Activated naive CD8-positive, alpha-beta T cell treated with anti-CD3 and anti-CD28 coated beads, Interleukin-2, amount 50 U/mL, for 24 hours (primary cell): ENCODE results near the gene DGLUCY.

Source experiments
- ATAC-seq: fragments of 150-1000 bp; cut with Tn5 transposase; one replicate; pipeline ENCODE4 v1.10.0; 2021
- DNase-seq: peaks from one replicate; pipeline ENCODE4 v3.0.0; 2021
- H3K27ac Mint-ChIP-seq: one replicate; pipeline ENCODE4 v1.8.0; 2021; ENCODE audit warnings: mild to moderate bottlenecking, mixed read lengths
- H3K27me3 Mint-ChIP-seq: one replicate; pipeline ENCODE4 v1.8.0; 2021; ENCODE audit warnings: mixed read lengths
- H3K36me3 Mint-ChIP-seq: one replicate; pipeline ENCODE4 v1.8.0; 2021; ENCODE audit warnings: low read depth, mixed read lengths
- H3K4me1 Mint-ChIP-seq: one replicate; pipeline ENCODE4 v1.8.0; 2021; ENCODE audit warnings: mixed read lengths
- H3K4me3 Mint-ChIP-seq: one replicate; pipeline ENCODE4 v1.8.0; 2021; ENCODE audit warnings: mild to moderate bottlenecking, moderate library complexity, mixed read lengths
- H3K9me3 Mint-ChIP-seq: one replicate; pipeline ENCODE4 v1.8.0; 2021; ENCODE audit warnings: mixed read lengths

Gene DGLUCY

DNA sequence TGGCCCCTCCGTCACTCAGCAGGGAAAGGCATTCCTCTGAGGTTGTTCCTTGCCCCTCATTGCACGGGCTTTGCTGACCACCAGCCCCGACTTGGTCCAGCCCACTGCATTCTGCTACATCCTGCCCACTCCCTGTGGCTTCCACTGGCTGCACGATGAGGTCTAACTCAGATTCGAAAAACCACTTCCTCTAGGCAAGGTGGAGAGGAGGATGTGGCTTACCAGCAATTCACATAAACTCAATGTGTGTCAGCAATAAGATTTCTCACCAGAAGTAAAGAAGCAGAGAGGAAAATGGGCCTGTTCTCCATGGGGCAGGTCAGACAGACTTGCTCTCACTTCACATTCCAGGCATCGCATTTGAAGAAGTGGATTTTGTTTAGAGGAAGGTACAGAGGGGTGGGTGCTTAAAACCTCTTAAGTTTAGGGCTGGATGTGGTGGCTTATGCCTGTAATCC is 115.9 kb downstream of the DGLUCY start:
- Mint-ChIP-seq H3K27me3 (peaks cover 5% of the 10 kb centered on the region), H3K9me3 (peaks cover 9% of the 10 kb centered on the region), H3K36me3 (peaks cover 45% of the 10 kb centered on the region), H3K4me3 (peak overlapping the region; percentile 81), H3K27ac (peak overlapping the region; percentile 99), H3K4me1 (peaks cover 85% of the 10 kb centered on the region)
- peak; percentile 11 for ATAC-seq
- DNase-seq, result peak; percentile 69

DNA sequence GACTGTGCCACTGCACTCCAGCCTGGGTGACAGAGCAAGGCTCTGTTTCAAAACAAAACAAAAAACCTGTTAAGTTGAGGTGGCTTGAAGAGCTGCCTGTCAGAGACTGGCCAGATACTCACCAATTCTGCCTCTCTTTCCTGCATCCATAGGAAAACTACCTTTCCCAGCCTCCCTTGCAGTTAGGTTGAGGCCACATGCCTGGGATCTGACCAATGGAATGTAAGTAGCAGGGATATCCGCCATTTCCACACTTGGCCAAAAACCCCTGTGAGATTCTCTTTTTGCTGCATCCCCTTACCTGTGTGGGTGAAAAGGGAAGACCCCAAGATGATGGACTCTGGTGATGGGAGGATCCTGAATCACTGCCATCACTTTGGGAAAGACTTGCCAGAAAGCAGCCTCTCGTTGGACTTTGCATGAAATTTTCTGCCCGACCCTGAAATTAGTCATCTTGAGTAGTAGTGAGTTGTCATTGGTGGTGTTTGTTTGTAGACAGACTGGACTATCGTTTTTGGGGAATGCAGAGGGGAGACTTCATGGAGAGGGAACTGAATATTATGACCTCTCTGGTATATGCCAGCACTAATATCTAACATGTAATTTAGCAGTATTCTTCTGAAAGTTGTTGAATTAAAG is 116.6 kb downstream of the DGLUCY start:
- ATAC-seq (no peak), DNase-seq (no peak)
- Mint-ChIP-seq H3K4me3 (peak overlapping the region; percentile 81), H3K9me3 (peaks cover 9% of the 10 kb centered on the region), H3K27me3 (peaks cover 5% of the 10 kb centered on the region), H3K27ac (peak overlapping the region; percentile 99), H3K36me3 (peaks cover 41% of the 10 kb centered on the region), H3K4me1 (peaks cover 77% of the 10 kb centered on the region)

DNA sequence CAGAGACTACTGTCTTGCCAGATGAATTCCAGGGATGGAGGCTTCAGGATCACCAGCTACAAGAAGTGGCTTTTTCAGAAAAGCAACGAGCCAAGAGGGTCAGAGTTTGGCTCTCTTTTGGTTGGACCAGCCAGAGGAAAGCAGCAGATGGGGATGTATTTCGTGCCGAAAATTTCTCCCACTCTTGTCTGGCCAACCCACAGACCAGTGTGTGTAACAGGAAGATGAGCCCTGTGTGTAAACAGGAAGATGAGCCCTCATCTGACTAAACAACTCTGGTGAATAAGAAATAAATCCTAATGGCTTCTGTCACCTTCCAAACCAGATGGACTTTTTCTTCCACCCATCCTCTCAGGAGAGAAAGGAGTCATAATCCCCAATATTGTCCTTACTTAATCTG is 117.6 kb downstream of the DGLUCY start:
- peaks cover 38% of the 10 kb centered on the region for H3K36me3 Mint-ChIP-seq
- DNase-seq (no peak), ATAC-seq (no peak)
- H3K27ac Mint-ChIP-seq, result peak overlapping the region; percentile 99
- H3K4me1 Mint-ChIP-seq, result peaks cover 68% of the 10 kb centered on the region
- peak overlapping the region; percentile 81 for H3K4me3 Mint-ChIP-seq
- H3K27me3 Mint-ChIP-seq, result peaks cover 5% of the 10 kb centered on the region
- H3K9me3 Mint-ChIP-seq, result peaks cover 9% of the 10 kb centered on the region

DNA sequence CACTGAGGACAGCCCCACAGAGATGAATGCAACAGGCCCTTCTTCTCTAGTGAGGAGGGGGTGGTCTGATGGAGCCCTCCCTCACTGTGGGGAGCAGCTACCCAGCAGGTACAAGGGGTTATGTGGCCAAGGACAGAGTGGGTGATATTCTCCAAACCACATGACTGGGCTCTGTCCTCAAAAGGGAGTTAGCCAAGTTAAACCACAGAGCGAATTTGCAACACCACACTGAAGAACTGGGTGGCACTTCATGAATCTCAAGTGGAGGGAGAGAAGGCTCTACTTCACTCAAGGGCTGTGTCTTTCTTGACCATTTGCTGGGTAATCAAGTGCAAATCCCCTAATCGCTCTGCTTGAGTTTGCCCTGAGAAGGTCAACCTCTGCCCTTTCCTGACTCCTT is 118.2 kb downstream of the DGLUCY start:
- Mint-ChIP-seq H3K9me3 (peaks cover 9% of the 10 kb centered on the region), H3K4me3 (no peak overlapping the region), H3K27me3 (peaks cover 5% of the 10 kb centered on the region), H3K27ac (peak overlapping the region; percentile 11), H3K36me3 (peaks cover 37% of the 10 kb centered on the region), H3K4me1 (peaks cover 63% of the 10 kb centered on the region)
- ATAC-seq, result no peak
- no peak for DNase-seq

DNA sequence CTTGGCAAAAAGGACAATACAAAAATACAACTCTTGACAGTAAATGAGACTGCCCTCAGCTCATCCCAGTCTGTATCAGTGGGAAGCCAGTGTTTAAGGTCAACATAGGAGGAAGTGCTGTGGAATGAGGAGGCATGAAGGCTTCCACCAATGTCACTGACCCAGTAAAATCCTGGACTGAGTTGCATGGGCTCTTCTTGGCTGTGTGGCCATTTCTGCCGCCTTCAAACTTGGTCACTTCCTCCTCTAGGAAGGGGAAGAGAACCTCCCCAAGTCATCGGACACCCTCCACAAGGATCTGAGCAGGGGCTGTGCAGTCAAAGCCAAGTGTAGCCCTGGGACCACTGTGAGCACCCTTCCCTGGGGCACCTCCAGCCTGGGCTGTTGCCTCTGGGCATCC is 118.7 kb downstream of the DGLUCY start:
- Mint-ChIP-seq H3K9me3 (peaks cover 9% of the 10 kb centered on the region), H3K36me3 (peaks cover 35% of the 10 kb centered on the region), H3K27me3 (peaks cover 3% of the 10 kb centered on the region), H3K4me1 (peaks cover 63% of the 10 kb centered on the region), H3K4me3 (no peak overlapping the region), H3K27ac (no peak overlapping the region)
- ATAC-seq (no peak), DNase-seq (no peak)

DNA sequence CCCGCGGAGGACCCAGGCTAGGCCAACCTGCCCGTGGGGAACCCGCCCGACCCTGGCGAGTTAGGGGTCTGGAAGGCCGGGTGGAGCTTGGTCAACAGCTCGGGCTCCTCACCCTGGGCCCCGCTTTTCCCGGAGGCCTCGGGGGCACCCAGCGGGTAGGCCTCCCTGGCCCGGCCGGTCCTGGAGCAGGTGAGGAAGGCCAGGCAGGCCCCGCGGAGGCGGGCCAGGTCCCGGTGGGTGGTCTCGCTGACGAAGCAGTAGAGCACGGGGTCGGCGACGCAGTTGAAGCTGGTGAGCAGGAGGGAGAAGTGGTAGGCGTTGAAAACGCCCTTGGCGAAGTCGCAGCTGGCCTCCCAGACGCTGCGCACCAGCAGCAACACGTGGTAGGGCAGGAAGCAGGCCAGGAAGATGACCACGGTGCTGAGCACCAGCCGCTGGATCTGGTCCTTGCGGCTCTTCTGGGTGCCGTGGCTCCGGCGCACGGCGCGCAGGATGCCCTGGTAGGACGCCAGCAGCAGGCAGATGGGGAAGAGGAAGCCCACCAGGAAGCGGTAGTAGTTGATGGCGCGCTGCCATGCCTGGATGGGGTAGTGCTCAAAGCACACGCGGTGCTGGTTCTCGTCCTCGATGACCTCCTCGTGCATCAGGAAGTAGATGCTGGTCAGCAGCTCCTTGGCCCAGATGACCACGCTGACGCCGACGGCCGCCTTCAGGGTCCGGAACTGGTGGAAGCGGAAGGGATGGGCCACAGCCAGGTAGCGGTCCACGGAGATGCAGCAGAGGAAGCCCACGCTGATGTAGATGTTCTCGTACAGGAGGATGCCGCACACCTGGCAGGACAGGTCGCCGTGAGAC is 120.3 kb downstream of the DGLUCY start:
- Mint-ChIP-seq H3K36me3 (peaks cover 37% of the 10 kb centered on the region), H3K4me1 (peaks cover 63% of the 10 kb centered on the region), H3K27me3 (peaks cover 3% of the 10 kb centered on the region), H3K9me3 (peaks cover 9% of the 10 kb centered on the region), H3K27ac (peak overlapping the region; percentile 39), H3K4me3 (no peak overlapping the region)
- DNase-seq, result no peak
- ATAC-seq, result no peak

DNA sequence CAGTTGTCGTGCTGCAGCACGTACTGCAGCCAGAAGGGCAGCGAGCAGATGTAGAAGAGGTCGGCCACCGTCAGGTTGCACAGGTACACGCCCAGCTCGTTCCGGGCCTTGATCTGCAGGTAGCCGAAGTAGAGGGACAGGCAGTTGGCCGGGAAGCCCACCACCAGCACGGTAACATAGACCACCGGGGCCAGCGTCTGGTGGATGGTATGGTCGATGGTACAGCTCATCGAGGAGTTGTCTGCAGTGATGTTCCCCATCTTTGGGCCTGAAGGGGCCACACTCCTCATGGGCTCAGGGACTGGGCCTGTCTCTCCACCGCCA is 120.9 kb downstream of the DGLUCY start:
- no peak for ATAC-seq
- H3K36me3 Mint-ChIP-seq, result peaks cover 35% of the 10 kb centered on the region

DNA sequence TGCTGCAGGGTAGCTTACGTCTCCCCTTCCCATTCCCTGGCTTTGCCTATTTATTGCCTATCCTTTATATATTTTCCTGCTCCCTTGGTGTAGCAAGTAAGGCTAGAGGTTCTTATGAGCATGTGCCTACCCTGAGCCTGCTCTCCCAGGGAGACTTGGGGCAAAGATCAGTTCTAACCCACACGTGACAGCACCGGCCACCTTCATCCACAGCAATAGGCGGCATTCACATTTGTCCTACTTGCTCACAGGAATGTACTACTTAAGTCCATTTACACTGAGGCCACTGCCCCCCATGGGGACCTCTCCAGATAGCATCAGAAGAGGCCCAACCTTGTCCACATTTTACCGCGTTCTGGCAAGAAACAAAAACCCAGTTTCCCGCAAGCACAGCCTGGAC is 122.0 kb downstream of the DGLUCY start:
- H3K27ac Mint-ChIP-seq, result no peak overlapping the region
- no peaks in the 10 kb centered on the region for H3K27me3 Mint-ChIP-seq
- peaks cover 5% of the 10 kb centered on the region for H3K9me3 Mint-ChIP-seq
- H3K36me3 Mint-ChIP-seq, result peaks cover 27% of the 10 kb centered on the region
- H3K4me1 Mint-ChIP-seq, result peaks cover 63% of the 10 kb centered on the region
- ATAC-seq (no peak), DNase-seq (no peak)
- no peak overlapping the region for H3K4me3 Mint-ChIP-seq

More for the DNA sequence above, 120.9 kb downstream of the DGLUCY start:
- Mint-ChIP-seq H3K9me3 (peaks cover 9% of the 10 kb centered on the region), H3K4me3 (no peak overlapping the region), H3K4me1 (peaks cover 63% of the 10 kb centered on the region), H3K27ac (peak overlapping the region; percentile 39), H3K27me3 (peaks cover 2% of the 10 kb centered on the region)
- DNase-seq, result no peak

DNA sequence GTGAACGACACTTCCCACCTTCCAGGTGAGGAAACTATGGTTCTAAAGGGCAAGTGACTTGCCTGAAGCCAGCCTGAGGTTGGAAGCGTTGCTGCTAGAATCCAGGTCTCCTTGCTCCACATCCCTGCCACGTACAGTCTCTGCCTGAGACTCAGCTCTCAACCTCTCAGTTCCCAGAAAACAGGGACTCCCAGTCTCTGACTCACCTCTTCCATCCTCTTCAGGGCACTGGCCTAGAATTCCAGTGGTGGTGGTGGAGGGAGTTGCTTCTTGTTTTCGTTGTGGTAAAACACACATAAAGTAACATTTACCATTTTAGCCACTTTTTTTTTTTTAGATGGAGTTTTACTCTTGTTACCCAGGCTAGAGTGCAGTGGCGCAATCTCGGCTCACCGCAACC is 123.3 kb downstream of the DGLUCY start:
- no peak for DNase-seq
- Mint-ChIP-seq H3K27me3 (no peaks in the 10 kb centered on the region), H3K4me3 (no peak overlapping the region), H3K27ac (no peak overlapping the region), H3K36me3 (peaks cover 18% of the 10 kb centered on the region), H3K4me1 (peaks cover 63% of the 10 kb centered on the region), H3K9me3 (no peaks in the 10 kb centered on the region)
- no peak for ATAC-seq

DNA sequence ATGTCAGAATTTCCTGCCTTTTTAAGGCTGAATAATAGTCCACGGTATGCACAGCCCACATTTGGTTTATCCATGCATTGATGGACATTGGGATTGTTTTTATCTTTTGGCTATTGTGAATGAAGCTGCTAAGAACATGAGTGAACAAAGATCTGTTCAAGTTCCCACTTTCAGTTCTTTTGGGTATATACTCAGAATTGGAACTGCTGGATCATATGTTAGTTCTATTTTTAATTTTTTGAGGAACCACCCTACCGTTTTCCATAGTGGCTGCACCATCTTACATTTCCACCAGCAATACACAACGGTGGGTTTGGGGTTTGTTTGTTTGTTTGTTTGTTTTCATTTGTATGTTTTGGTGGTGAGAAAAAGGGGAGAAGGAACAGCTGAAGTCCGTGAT is 124.2 kb downstream of the DGLUCY start:
- ATAC-seq, result no peak
- no peak overlapping the region for H3K4me3 Mint-ChIP-seq
- no peak for DNase-seq
- H3K27me3 Mint-ChIP-seq, result no peaks in the 10 kb centered on the region
- H3K27ac Mint-ChIP-seq, result peak overlapping the region; percentile 81
- peaks cover 16% of the 10 kb centered on the region for H3K36me3 Mint-ChIP-seq
- H3K9me3 Mint-ChIP-seq, result no peaks in the 10 kb centered on the region
- H3K4me1 Mint-ChIP-seq, result peaks cover 65% of the 10 kb centered on the region

DNA sequence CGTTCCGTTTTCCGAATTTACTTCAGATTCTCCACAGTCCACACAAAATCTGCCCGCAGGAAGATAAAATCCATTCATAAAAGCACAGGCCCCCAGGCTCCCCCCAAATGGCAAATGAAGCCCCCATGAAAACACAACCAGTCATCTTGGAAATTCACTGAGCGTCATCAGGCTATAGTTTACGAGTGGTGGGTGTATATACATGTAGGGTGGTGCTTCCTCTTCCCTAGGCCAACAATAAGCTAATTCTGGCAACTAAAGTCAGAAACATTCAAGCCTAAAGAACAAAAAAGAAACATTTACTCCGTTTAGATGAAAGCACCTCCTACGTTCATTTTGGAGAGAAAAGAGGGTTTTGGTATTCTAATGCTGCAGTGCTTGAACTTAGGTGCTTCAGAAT is 124.8 kb downstream of the DGLUCY start:
- Mint-ChIP-seq H3K27me3 (no peaks in the 10 kb centered on the region), H3K4me3 (peak overlapping the region; percentile 33), H3K27ac (peak overlapping the region; percentile 81), H3K9me3 (no peaks in the 10 kb centered on the region), H3K4me1 (peaks cover 69% of the 10 kb centered on the region), H3K36me3 (peaks cover 16% of the 10 kb centered on the region)
- no peak for ATAC-seq
- no peak for DNase-seq

DNA sequence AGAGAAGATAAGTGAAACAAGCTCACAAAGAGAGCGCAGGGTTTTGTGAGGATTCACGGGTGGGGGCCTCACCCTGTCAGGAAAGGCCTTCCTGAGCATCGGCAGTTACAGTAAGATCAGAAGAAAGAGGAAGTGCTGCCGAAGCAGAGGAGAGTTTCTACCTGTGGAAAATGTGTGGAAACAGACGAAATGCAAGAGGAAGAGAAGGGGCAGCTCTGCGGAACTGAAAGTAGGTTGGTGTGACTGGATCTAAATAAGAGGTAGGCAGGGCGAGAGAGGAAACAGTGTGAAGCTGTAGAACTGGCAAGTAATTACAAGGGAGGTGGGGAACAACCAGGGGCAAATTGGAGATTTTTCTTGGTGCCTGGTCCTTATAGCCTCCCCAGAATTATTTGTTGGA is 128.0 kb downstream of the DGLUCY start:
- ATAC-seq (no peak), DNase-seq (peak; percentile 31)
- Mint-ChIP-seq H3K4me1 (peaks cover 99% of the 10 kb centered on the region), H3K9me3 (no peaks in the 10 kb centered on the region), H3K36me3 (peaks cover 11% of the 10 kb centered on the region), H3K27ac (peak overlapping the region; percentile 80), H3K4me3 (peak overlapping the region; percentile 78), H3K27me3 (no peaks in the 10 kb centered on the region)

DNA sequence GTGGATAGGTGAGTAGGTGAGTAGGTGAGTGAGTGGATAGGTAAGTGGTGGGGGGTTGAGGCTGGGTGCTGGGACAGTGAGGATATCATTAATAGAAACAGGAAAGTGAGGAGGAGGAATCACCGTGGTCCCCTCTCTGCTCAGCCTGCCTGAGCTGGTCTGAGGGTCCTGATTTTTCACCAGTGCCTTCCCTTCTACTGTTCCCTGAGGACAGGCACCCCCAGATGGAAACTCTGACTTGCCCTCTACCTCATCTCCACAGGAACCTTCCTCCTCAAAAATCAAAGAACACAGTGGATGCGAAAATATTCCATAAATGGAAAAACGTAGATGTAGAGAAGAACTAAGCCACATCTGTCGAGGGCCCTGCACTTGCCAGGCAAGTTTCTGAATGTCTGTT is 128.8 kb downstream of the DGLUCY start:
- DNase-seq (no peak), ATAC-seq (no peak)
- H3K4me1 Mint-ChIP-seq, result peaks cover 100% of the 10 kb centered on the region
- H3K27ac Mint-ChIP-seq, result peak overlapping the region; percentile 80
- no peaks in the 10 kb centered on the region for H3K27me3 Mint-ChIP-seq
- peak overlapping the region; percentile 78 for H3K4me3 Mint-ChIP-seq
- peaks cover 16% of the 10 kb centered on the region for H3K36me3 Mint-ChIP-seq
- H3K9me3 Mint-ChIP-seq, result peaks cover 5% of the 10 kb centered on the region

DNA sequence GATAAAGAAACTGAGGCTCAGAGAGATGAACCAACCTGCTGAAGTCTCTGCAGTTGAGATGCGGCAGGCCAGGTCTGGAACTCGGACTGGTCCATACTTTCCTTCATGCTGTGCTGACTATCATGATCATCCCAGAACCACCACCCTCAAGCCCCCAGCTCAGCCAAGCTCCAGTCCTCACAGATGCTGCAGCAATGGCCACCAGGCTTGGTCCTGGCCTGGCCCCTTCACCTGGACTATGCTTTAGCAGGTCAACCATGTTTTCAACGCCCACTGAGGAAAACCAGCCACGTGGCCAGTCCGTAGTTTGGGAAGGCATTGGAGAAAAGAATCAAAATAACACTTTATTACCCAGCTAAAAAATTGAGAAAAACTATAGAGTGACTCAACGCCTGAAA is 129.2 kb downstream of the DGLUCY start:
- ATAC-seq (no peak), DNase-seq (no peak)
- Mint-ChIP-seq H3K36me3 (peaks cover 15% of the 10 kb centered on the region), H3K27ac (peak overlapping the region; percentile 80), H3K27me3 (no peaks in the 10 kb centered on the region), H3K4me3 (peak overlapping the region; percentile 78), H3K4me1 (peaks cover 100% of the 10 kb centered on the region), H3K9me3 (peaks cover 5% of the 10 kb centered on the region)

DNA sequence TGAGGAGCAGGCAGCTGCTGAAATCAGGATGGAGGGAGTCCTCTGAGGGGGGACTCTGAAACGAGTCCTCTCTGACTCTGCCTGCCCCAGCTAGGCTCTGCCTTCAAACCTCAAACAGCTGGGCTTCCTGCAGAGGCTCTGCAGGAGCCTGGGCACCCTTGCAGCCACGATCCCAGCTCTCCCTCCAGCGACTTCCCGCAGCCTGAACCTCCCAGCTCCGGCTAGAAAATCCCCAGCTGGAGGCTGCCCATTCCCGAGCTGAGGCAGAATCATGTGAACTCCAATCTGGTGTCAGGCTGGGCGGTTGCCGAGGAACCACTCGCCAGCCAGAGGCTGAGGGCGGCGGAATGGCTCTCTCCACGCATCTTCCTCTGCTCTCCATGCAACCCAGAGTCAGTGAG is 130.6 kb downstream of the DGLUCY start, which contains the start of gene GPR68:
Gene GPR68 (minus strand): TSS at position 204 of the 401 bp plus-strand sequence. CDS start 9,654 bp downstream, outside the sequence.
- H3K36me3 Mint-ChIP-seq, result peaks cover 13% of the 10 kb centered on the region
- H3K9me3 Mint-ChIP-seq, result peaks cover 5% of the 10 kb centered on the region

More for the DNA sequence above, 130.6 kb downstream of the DGLUCY start, which contains the start of gene GPR68:
- no peaks in the 10 kb centered on the region for H3K27me3 Mint-ChIP-seq
- H3K4me1 Mint-ChIP-seq, result peaks cover 96% of the 10 kb centered on the region
- peak; percentile 34 for DNase-seq
- no peak for ATAC-seq
- H3K4me3 Mint-ChIP-seq, result peak within 1 kb of the TSS; percentile 78
- peak within 1 kb of the TSS; percentile 80 for H3K27ac Mint-ChIP-seq
